GM19239 (cell line): ENCODE measurements around the gene SCGB1D4.
"Not testable (repeated sequence)": the region's sequence is repeated elsewhere in the genome, so short reads cannot be mapped to it uniquely, and the experiment has no call there.

Experiments
- DNase-seq: peaks from one replicate; pipeline ENCODE4 v3.0.0; 2011; ENCODE audit warnings: low spot score; ENCODE audit not compliant: insufficient read length
- FAIRE-seq: peaks from 2 replicates; lab custom pipeline; 2011; peaks lifted over from hg19 to GRCh38; lab: Jason Lieb, UNC

Gene SCGB1D4

GRCh38 chr11:62298975-62299374 is at the start of gene SCGB1D4:
SCGB1D4 (minus strand) TSS chr11:62299075; CDS start chr11:62299010, 65 bp downstream.
- DNase-seq: no peak
- no peak for FAIRE-seq

- no peak for FAIRE-seq
- no peak for DNase-seq
Observed at GRCh38 chr11:62345861-62346260, 47.0 kb upstream of the SCGB1D4 start.

GRCh38 chr11:62344210-62344609 is 45.3 kb upstream of the SCGB1D4 start:
- FAIRE-seq (no peak), DNase-seq (no peak)

GRCh38 chr11:62343646-62344190 is 44.8 kb upstream of the SCGB1D4 start:
- DNase-seq, FAIRE-seq: not testable (repeated sequence)

- DNase-seq (no peak), FAIRE-seq (no peak)
Observed at GRCh38 chr11:62341588-62341987, 42.7 kb upstream of the SCGB1D4 start.

GRCh38 chr11:62340269-62340901 is 41.5 kb upstream of the SCGB1D4 start:
- FAIRE-seq (peak; percentile 40), DNase-seq (no peak)

GRCh38 chr11:62338218-62338617 is 39.3 kb upstream of the SCGB1D4 start:
- DNase-seq: no peak

GRCh38 chr11:62337303-62338181 is 38.7 kb upstream of the SCGB1D4 start, which contains the start of gene ASRGL1:
ASRGL1 (plus strand) TSS chr11:62337448; CDS start chr11:62337978, 530 bp downstream.
- FAIRE-seq: no peak
- DNase-seq: peak; percentile 55

More at GRCh38 chr11:62338218-62338617, 39.3 kb upstream of the SCGB1D4 start:
- no peak for FAIRE-seq

GRCh38 chr11:62336949-62337302 is 38.1 kb upstream of the SCGB1D4 start:
- DNase-seq, FAIRE-seq: not testable (repeated sequence)

GRCh38 chr11:62333768-62334167 is 34.9 kb upstream of the SCGB1D4 start:
- no peak for FAIRE-seq
- DNase-seq: no peak

- not testable (repeated sequence) for FAIRE-seq, DNase-seq
Observed at GRCh38 chr11:62331264-62331663, 32.4 kb upstream of the SCGB1D4 start.

GRCh38 chr11:62327541-62327940 is 28.7 kb upstream of the SCGB1D4 start:
- not testable (repeated sequence) for DNase-seq, FAIRE-seq

- not testable (repeated sequence) for DNase-seq, FAIRE-seq
Observed at GRCh38 chr11:62326719-62327118, 27.8 kb upstream of the SCGB1D4 start.

GRCh38 chr11:62325781-62326180 is 26.9 kb upstream of the SCGB1D4 start:
- DNase-seq, FAIRE-seq: not testable (repeated sequence)

GRCh38 chr11:62324731-62325556 is 26.1 kb upstream of the SCGB1D4 start:
- DNase-seq: no peak
- no peak for FAIRE-seq

- FAIRE-seq (no peak), DNase-seq (no peak)
Observed at GRCh38 chr11:62322524-62322923, 23.6 kb upstream of the SCGB1D4 start.

- no peak for DNase-seq
- FAIRE-seq: no peak
Observed at GRCh38 chr11:62315431-62315830, 16.6 kb upstream of the SCGB1D4 start.

- FAIRE-seq (no peak), DNase-seq (no peak)
Observed at GRCh38 chr11:62309991-62310390, 11.1 kb upstream of the SCGB1D4 start.

GRCh38 chr11:62307950-62308349 is 9.1 kb upstream of the SCGB1D4 start:
- DNase-seq: no peak
- FAIRE-seq: no peak

- FAIRE-seq: no peak
Observed at GRCh38 chr11:62306227-62306626, 7.4 kb upstream of the SCGB1D4 start.

More at GRCh38 chr11:62306227-62306626, 7.4 kb upstream of the SCGB1D4 start:
- no peak for DNase-seq
